ENCODE measurements around the gene TBX18. TPM values are rescaled to one million over a fixed set of nuclear protein-coding genes. Genes with fewer than 3 reads are reported as not detected.

The TBX18 gene
- total RNA-seq, 1 experiment from 2014 or later, result not detected

- in situ Hi-C loops (cut with HindIII; ENCODE audit: low sequenced_read_pairs), result no loop called here
- no peak for DNase-seq (ENCODE audit: low spot score)
Measured at GRCh38 chr6:84758486-84758885, 5.9 kb downstream of the TBX18 start.

GRCh38 chr6:84756877-84757276 lies 7.5 kb downstream of the TBX18 start:
- DNase-seq (ENCODE audit: low spot score), result no peak
- in situ Hi-C loops (cut with HindIII; ENCODE audit: low sequenced_read_pairs), result no loop called here

- no peak for DNase-seq (ENCODE audit: low spot score)
- in situ Hi-C loops (cut with HindIII; ENCODE audit: low sequenced_read_pairs), result no loop called here
Measured at GRCh38 chr6:84756466-84756865, 7.9 kb downstream of the TBX18 start.

- no peak for DNase-seq (ENCODE audit: low spot score)
- in situ Hi-C loops (cut with HindIII; ENCODE audit: low sequenced_read_pairs), result no loop called here
Measured at GRCh38 chr6:84753173-84753572, 11.2 kb downstream of the TBX18 start.

- in situ Hi-C loops (cut with HindIII; ENCODE audit: low sequenced_read_pairs), result no loop called here
- no peak for DNase-seq (ENCODE audit: low spot score)
Measured at GRCh38 chr6:84752118-84752850, 12.1 kb downstream of the TBX18 start.

- in situ Hi-C loops (cut with HindIII; ENCODE audit: low sequenced_read_pairs), result no loop called here
- no peak for DNase-seq (ENCODE audit: low spot score)
Measured at GRCh38 chr6:84749181-84749580, 15.2 kb downstream of the TBX18 start.

GRCh38 chr6:84748376-84748775 lies 16.0 kb downstream of the TBX18 start:
- in situ Hi-C loops (cut with HindIII; ENCODE audit: low sequenced_read_pairs), result no loop called here
- DNase-seq (ENCODE audit: low spot score), result no peak

GRCh38 chr6:84743616-84744015 lies 20.8 kb downstream of the TBX18 start:
- in situ Hi-C loops (cut with HindIII; ENCODE audit: low sequenced_read_pairs), result no loop called here
- no peak for DNase-seq (ENCODE audit: low spot score)

GRCh38 chr6:84740385-84740784 lies 24.0 kb downstream of the TBX18 start:
- DNase-seq (ENCODE audit: low spot score), result no peak
- in situ Hi-C loops (cut with HindIII; ENCODE audit: low sequenced_read_pairs), result no loop called here

GRCh38 chr6:84739866-84740208 lies 24.6 kb downstream of the TBX18 start:
- in situ Hi-C loops (cut with HindIII; ENCODE audit: low sequenced_read_pairs), result no loop called here
- DNase-seq (ENCODE audit: low spot score), result no peak

GRCh38 chr6:84738996-84739865 lies 25.2 kb downstream of the TBX18 start:
- in situ Hi-C loops (cut with HindIII; ENCODE audit: low sequenced_read_pairs), result no loop called here
- no peak for DNase-seq (ENCODE audit: low spot score)

- DNase-seq (ENCODE audit: low spot score), result no peak
- in situ Hi-C loops (cut with HindIII; ENCODE audit: low sequenced_read_pairs), result no loop called here
Measured at GRCh38 chr6:84733889-84734288, 30.5 kb downstream of the TBX18 start.

- in situ Hi-C loops (cut with HindIII; ENCODE audit: low sequenced_read_pairs), result no loop called here
- DNase-seq (ENCODE audit: low spot score), result no peak
Measured at GRCh38 chr6:84731901-84732300, 32.5 kb downstream of the TBX18 start.

- in situ Hi-C loops (cut with HindIII; ENCODE audit: low sequenced_read_pairs), result no loop called here
- DNase-seq (ENCODE audit: low spot score), result no peak
Measured at GRCh38 chr6:84731401-84731800, 33.0 kb downstream of the TBX18 start.

- in situ Hi-C loops (cut with HindIII; ENCODE audit: low sequenced_read_pairs), result no loop called here
- no peak for DNase-seq (ENCODE audit: low spot score)
Measured at GRCh38 chr6:84728602-84729001, 35.8 kb downstream of the TBX18 start.

- in situ Hi-C loops (cut with HindIII; ENCODE audit: low sequenced_read_pairs), result no loop called here
- DNase-seq (ENCODE audit: low spot score), result no peak
Measured at GRCh38 chr6:84719152-84719551, 45.2 kb downstream of the TBX18 start.

GRCh38 chr6:84718038-84718955 lies 46.1 kb downstream of the TBX18 start:
- no peak for DNase-seq (ENCODE audit: low spot score)
- in situ Hi-C loops (cut with HindIII; ENCODE audit: low sequenced_read_pairs), result no loop called here

- in situ Hi-C loops (cut with HindIII; ENCODE audit: low sequenced_read_pairs), result no loop called here
- DNase-seq (ENCODE audit: low spot score), result no peak
Measured at GRCh38 chr6:84709121-84709520, 55.3 kb downstream of the TBX18 start.

- in situ Hi-C loops (cut with HindIII; ENCODE audit: low sequenced_read_pairs), result no loop called here
- no peak for DNase-seq (ENCODE audit: low spot score)
Measured at GRCh38 chr6:84707171-84707570, 57.2 kb downstream of the TBX18 start.

- in situ Hi-C loops (cut with HindIII; ENCODE audit: low sequenced_read_pairs), result no loop called here
- no peak for DNase-seq (ENCODE audit: low spot score)
Measured at GRCh38 chr6:84696166-84696565, 68.2 kb downstream of the TBX18 start.

All from G401 (cell line).